Measurements from ENCODE around the gene PDE4A.

GRCh38 chr19:10404888-10405820, 15.2 kb upstream of the PDE4A start:
- TF ChIP-seq CTCF (IDR thresholded peaks at IDR 0.05) (no peak), POLR2A (IDR thresholded peaks at IDR 0.05) (no peak)
